PC-9 (cell line): Measurements from ENCODE around the gene DNAJC7. TPM values are rescaled to one million over a fixed set of nuclear protein-coding genes. Genes with fewer than 3 reads are reported as not detected.

Source experiments
- BruUV-seq: library from RNA; stranded (reverse); fragments of 400-500 nt; replicated peaks from 2 replicates; lab custom pipeline; 2021; lab: Mats Ljungman, UMichigan
- CTCF ChIA-PET: fragments of 300-600 bp; sonication (Branson Sonifier 250); formaldehyde crosslinking; loops from one replicate; lab custom pipeline; 2022; ENCODE audit warnings: antibody characterized with exemption; lab: Charles Lee
- POLR2A ChIA-PET: fragments of 300-600 bp; sonication (Branson Sonifier 250); formaldehyde crosslinking; loops from one replicate; lab custom pipeline; 2022; ENCODE audit warnings: antibody characterized with exemption; ENCODE audit not compliant: unreplicated experiment; lab: Charles Lee
- DNase-seq, 2 experiments: peaks; one replicate each; pipeline versions ENCODE4 v3.0.0 to v3.0.0-alpha.2; 2015 to 2022; ENCODE audit warnings: mixed read lengths in 1 of 2
- H2AFZ ChIP-seq: fragments of 200-600 bp; sonication (generic); 2 replicates; pipeline ENCODE4 v1.8.1; 2017; ENCODE audit warnings: antibody characterized with exemption
- H3F3A ChIP-seq: fragments of 200-600 bp; sonication (generic); 2 replicates; pipeline ENCODE4 v1.8.1; 2017; ENCODE audit warnings: antibody characterized with exemption, mild to moderate bottlenecking, low read depth; ENCODE audit not compliant: insufficient read depth
- H3K27ac ChIP-seq: fragments of 200-600 bp; sonication (generic); 2 replicates; pipeline ENCODE4 v1.6.1; 2016; ENCODE audit warnings: mixed run types
- H3K27me3 ChIP-seq: fragments of 200-600 bp; sonication (generic); 2 replicates; pipeline ENCODE4 v1.6.1; 2016; ENCODE audit warnings: low read depth, mixed run types; ENCODE audit not compliant: insufficient read depth
- H3K36me3 ChIP-seq: fragments of 200-600 bp; sonication (generic); 2 replicates; pipeline ENCODE4 v1.6.1; 2016; ENCODE audit warnings: low read depth, mixed run types
- H3K4me1 ChIP-seq: fragments of 200-600 bp; sonication (generic); replicated peaks from 2 replicates; pipeline ENCODE4 v1.6.1; 2016; ENCODE audit warnings: mixed run types; ENCODE audit not compliant: insufficient read depth
- H3K4me2 ChIP-seq: fragments of 200-600 bp; sonication (generic); 2 replicates; pipeline ENCODE4 v1.6.1; 2017; ENCODE audit warnings: mixed run types
- H3K4me3 ChIP-seq: fragments of 200-600 bp; sonication (generic); 2 replicates; pipeline ENCODE4 v1.6.1; 2016; ENCODE audit warnings: mixed run types
- H3K79me2 ChIP-seq: fragments of 200-600 bp; sonication (generic); 2 replicates; pipeline ENCODE4 v1.6.1; 2017; ENCODE audit warnings: low read depth, mixed run types
- H3K9me2 ChIP-seq: fragments of 200-600 bp; sonication (generic); 2 replicates; pipeline ENCODE4 v1.8.1; 2017; ENCODE audit warnings: mild to moderate bottlenecking; ENCODE audit not compliant: insufficient read depth
- H3K9me3 ChIP-seq: fragments of 200-600 bp; sonication (generic); 2 replicates; pipeline ENCODE4 v1.8.1; 2016; ENCODE audit warnings: low read depth; ENCODE audit not compliant: insufficient read depth
- H4K20me1 ChIP-seq: fragments of 200-600 bp; sonication (generic); 2 replicates; pipeline ENCODE4 v1.8.1; 2017; ENCODE audit not compliant: insufficient read depth
- CTCF ChIP-seq: fragments of 200-600 bp; sonication (generic); conservative IDR thresholded peaks from 2 replicates; pipeline ENCODE4 v1.6.1; 2017; ENCODE audit warnings: mixed run types, antibody characterized with exemption, mild to moderate bottlenecking, moderate library complexity
- EZH2 ChIP-seq: fragments of 200-600 bp; sonication (generic); IDR thresholded peaks from 2 replicates; pipeline ENCODE4 v1.8.0; 2017; ENCODE audit warnings: antibody characterized with exemption, low read depth
- intact Hi-C: fragments of 100-400 bp; cut with micrococcal nuclease; formaldehyde crosslinking; loops from one replicate; pipeline ENCODE4 v1.10.0; 2022; ENCODE audit not compliant: unreplicated experiment
- total RNA-seq: library from RNA; stranded (reverse); gene quantifications from 2 replicates; pipeline ENCODE4 v1.2.3, GENCODE V29; 2021

Gene DNAJC7
- total RNA-seq, 1 experiment from 2014 or later = 96.1 TPM

DNA sequence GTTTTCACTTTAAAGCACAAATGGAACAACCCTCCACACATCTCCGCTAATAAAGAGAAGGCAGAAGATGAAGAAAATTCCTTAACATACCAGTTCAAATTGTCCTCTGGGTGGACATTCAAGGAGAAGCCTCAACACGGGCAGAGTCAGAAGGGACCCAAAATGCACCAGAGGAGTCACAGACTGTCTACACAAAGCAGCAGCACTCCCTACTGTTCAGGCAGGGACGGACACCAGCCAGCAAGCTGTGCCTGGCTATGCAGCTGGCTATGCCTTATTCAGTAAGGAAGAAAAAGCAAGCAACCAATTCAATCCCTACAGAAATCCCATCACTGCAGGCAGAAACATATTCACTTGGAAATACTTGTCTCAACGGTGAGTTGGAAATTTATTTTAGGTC is 8.1 kb downstream of the DNAJC7 start:
- CTCF ChIA-PET = no interaction called here
- Histone ChIP-seq H4K20me1 (peaks cover 91% of the 10 kb centered on the region), H3K4me2 (no peak overlapping the region)

GRCh38 chr17:42005166-42005565 is 12.1 kb downstream of the DNAJC7 start:
- Histone ChIP-seq H3K4me1 (peaks cover 5% of the 10 kb centered on the region; the same call in 1 of the 2 replicates), H3K79me2 (peaks cover 89% of the 10 kb centered on the region), H2AFZ (no peak overlapping the region), H3F3A (no peaks in the 10 kb centered on the region), H3K9me3 (no peaks in the 10 kb centered on the region), H3K4me2 (no peak overlapping the region), H3K27me3 (no peaks in the 10 kb centered on the region), H4K20me1 (peaks cover 88% of the 10 kb centered on the region), H3K9me2 (no peaks in the 10 kb centered on the region), H3K27ac (no peak overlapping the region), H3K4me3 (no peak overlapping the region), H3K36me3 (peaks cover 11% of the 10 kb centered on the region)
- BruUV-seq = no TSS peak
- TF ChIP-seq CTCF (no peak), EZH2 (no peak)
- ChIA-PET POLR2A (interaction anchor here (0.6 kb wide), 1 partner anchor 793 kb away, joined by 4 read pairs; the partner anchor contains the start of genes CNTD1 and COA3), CTCF (interaction anchor here (1.4 kb wide), 1 partner anchor 18 kb away, joined by 3 read pairs; no protein-coding TSS in a partner anchor)
- DNase-seq = no peak
- intact Hi-C loops = no loop called here

More for the DNA sequence above, 8.1 kb downstream of the DNAJC7 start:
- Histone ChIP-seq H3K4me1 (peaks cover 28% of the 10 kb centered on the region), H3K4me3 (no peak overlapping the region), H3K36me3 (0 out of 2 replicates have a peak, but pooled peaks cover 12% of the 10 kb centered on the region), H3K79me2 (peaks cover 99% of the 10 kb centered on the region), H3K27me3 (no peaks in the 10 kb centered on the region), H3K9me2 (no peaks in the 10 kb centered on the region), H3F3A (peaks cover 20% of the 10 kb centered on the region; the same call in 1 of the 2 replicates), H3K9me3 (no peaks in the 10 kb centered on the region), H3K27ac (no peak overlapping the region), H2AFZ (no peak overlapping the region)
- BruUV-seq = no TSS peak
- DNase-seq = no peak
- POLR2A ChIA-PET = no interaction called here
- TF ChIP-seq CTCF = no peak
- no peak for TF ChIP-seq EZH2
- intact Hi-C loops = no loop called here

DNA sequence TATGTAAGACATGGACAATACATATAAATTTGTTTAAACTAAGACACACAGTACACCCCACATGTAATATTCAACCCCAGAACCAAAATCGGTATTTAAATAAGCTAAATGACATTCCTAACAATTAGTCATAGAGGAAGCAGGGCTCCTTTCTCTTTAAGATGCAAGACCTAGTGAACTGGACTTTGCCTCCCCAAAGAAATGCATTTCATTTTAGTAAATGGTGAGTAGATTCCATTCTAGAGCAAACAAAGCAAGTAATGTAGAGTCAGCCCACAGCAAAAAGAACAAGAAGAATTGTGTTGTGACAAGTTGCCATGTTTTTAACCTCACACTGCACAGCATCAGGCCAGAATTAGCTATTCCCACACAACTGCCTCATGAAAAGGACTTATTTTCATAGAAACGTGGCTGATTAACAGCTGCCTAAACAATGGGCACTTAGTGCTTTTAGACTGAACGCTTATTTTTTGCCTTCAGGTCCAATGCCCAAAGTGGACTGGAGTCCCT is 14.4 kb downstream of the DNAJC7 start:
- no peak for DNase-seq

More for the DNA sequence above, 14.4 kb downstream of the DNAJC7 start:
- no TSS peak for BruUV-seq
- H3K27me3 ChIP-seq = no peaks in the 10 kb centered on the region
- H4K20me1 ChIP-seq = peaks cover 72% of the 10 kb centered on the region
- H3K4me1 ChIP-seq = no peaks in the 10 kb centered on the region
- H3K9me2 ChIP-seq = no peaks in the 10 kb centered on the region
- CTCF ChIA-PET = interaction anchor here (0.6 kb wide), 1 partner anchor 17 kb away, joined by 6 read pairs; the partner anchor contains the start of gene NKIRAS2
- no peak for TF ChIP-seq CTCF
- TF ChIP-seq EZH2 = no peak
- no peak overlapping the region for H3K4me3 ChIP-seq
- no peak overlapping the region for H3K27ac ChIP-seq
- H2AFZ ChIP-seq = no peak overlapping the region
- H3K9me3 ChIP-seq = no peaks in the 10 kb centered on the region
- H3K36me3 ChIP-seq = peaks cover 15% of the 10 kb centered on the region
- H3K4me2 ChIP-seq = no peak overlapping the region
- intact Hi-C loops = no loop called here
- POLR2A ChIA-PET = no interaction called here
- peaks cover 4% of the 10 kb centered on the region; the same call in 1 of the 2 replicates for H3F3A ChIP-seq
- H3K79me2 ChIP-seq = peaks cover 66% of the 10 kb centered on the region
